ENCODE data around the gene ACKR3.

The ACKR3 gene

GRCh38 chr2:236569573-236569973 lies at the start of gene ACKR3:
Gene ACKR3, plus strand, starts transcription at chr2:236569825. Its CDS starts 10,641 bp downstream, at chr2:236580466.
- DNase-seq (ENCODE audit: low read depth in 2 of 2) = peak; percentile 32 to 54

GRCh38 chr2:236521556-236521955 lies 48.1 kb upstream of the ACKR3 start:
- DNase-seq (ENCODE audit: low read depth in 2 of 2) = no peak

- DNase-seq (ENCODE audit: low read depth in 2 of 2) = no peak
Observed at GRCh38 chr2:236523249-236523648, 46.4 kb upstream of the ACKR3 start.

DNA sequence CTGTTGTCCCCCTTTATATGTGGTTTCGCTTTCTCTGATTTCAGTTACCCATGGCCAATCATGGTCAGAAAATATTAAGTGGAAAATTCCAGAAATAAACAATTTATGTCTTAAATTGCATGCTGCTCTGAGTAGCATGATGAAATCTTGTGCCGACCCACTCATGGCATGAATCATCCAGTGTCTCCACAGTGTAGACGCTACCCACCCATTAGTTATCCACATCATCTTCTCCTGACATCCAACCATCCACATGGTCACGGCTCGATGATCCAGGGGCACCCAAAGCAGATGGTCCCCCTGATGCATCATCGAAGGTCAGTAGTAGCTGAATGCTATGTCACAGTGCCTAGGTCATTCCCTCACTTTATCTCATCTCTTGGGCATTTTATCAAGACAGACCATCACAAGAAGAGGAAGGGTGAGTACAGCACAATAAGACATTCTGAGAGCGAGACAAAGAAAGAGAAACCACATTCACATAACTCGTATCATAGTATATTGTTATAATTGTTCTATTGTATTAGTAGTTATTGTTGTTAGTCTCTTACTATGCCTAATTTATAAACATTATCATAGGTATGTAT lies 44.1 kb upstream of the ACKR3 start:
- DNase-seq (ENCODE audit: low read depth in 2 of 2) = no peak

- no peak for DNase-seq (ENCODE audit: low read depth in 2 of 2)
Observed at GRCh38 chr2:236526455-236527158, 43.0 kb upstream of the ACKR3 start.

- DNase-seq (ENCODE audit: low read depth in 2 of 2) = no peak
Observed at GRCh38 chr2:236527159-236527630, 42.4 kb upstream of the ACKR3 start.

- no peak for DNase-seq (ENCODE audit: low read depth in 2 of 2)
Observed at GRCh38 chr2:236529606-236530005, 40.0 kb upstream of the ACKR3 start.

DNA sequence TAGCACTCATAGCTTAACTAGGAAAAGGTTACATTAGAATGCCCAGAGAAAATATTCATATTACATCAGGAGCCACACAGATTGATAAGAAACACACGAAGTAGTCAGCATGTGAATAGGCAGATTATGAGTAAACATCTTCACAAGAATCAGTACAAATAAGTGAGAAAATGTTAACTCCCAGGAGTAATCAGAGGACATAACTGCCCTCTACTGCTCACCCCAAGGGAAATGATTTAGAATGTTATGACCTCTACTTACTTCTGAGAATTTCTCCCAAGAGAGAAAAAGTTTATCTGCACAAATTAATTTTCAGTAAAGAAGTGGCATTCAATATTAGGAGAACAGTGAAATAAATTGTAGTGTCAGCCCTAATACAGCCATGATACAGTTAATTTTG lies 39.1 kb upstream of the ACKR3 start:
- DNase-seq (ENCODE audit: low read depth in 2 of 2) = no peak

DNA sequence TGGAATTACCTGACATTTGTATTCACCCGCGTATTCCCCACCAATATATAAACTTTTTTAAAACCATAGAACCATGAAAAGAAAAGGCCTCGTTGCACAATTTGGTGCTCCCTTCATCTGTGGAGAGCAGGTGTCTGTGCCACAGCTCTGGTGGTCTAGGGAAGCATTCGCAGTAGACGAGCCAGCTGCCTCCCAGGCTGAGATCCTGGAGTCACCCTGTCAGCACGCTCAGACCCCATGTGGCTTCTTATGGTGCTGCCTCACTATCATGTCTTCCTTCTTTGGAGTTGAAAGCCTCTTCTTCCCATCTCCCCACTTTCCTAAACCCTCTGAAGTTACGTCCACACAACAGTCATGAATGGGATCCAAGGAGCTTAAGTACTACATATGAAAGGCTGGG lies 38.4 kb upstream of the ACKR3 start:
- DNase-seq (ENCODE audit: low read depth in 2 of 2) = no peak

DNA sequence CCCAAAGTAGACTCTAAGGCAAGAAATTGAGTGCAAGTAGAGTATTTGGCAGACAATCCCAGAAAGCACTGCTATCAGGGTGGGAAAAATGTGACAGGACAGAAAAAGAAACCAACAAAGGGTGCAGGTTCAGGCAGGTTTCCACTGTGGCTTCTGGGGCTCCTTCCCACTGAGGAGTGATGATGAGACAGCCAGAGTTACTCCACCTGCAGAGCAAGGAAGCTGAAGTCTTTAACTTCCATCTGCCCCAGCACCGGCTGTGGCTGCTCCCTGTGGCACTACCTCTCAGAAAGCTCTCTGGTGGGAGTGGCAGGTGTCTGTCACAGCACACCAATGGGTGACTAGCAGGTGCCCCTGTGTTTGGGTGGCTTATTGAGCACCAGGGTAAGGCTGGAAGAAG lies 37.6 kb upstream of the ACKR3 start:
- no peak for DNase-seq (ENCODE audit: low read depth in 2 of 2)

DNA sequence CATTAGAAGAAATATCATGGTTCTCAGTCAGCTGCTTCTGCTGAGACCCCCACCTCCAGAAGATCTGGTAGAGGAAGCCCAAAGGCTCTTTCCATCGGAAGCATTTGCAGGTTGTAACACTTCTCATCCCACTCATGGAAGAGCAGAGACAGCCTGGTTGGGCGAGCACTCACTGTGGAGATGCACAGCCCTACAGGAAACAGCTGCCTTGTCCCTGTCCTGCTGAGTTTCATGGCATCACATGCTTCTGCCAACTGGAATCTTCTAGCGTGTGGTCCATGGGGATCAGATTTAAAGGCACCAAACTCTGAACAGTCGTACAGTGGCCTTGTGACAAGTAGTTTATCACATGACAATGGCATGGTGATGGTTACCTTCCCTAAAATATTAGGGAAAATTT lies 36.3 kb upstream of the ACKR3 start:
- DNase-seq (ENCODE audit: low read depth in 2 of 2) = no peak

DNA sequence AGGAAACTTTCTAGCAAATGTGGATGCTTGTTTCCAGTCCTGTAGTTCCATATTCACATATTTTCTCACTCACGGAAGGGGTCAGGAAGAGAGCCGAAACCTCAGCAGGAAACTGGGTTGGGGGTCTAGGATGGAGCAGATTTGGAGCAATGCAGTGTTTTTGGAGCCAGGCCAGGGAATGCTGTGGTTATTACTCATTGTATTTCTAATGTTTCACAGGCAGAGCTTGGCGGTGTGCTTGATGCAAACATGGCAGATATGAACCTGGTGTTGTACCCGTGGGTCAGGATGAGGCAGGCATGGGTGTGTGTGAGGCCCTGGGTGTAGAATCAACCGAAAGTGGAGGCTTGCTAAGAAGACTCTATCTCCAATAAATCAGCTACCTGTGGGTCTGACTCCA lies 34.6 kb upstream of the ACKR3 start:
- DNase-seq (ENCODE audit: low read depth in 2 of 2) = no peak

GRCh38 chr2:236536727-236537398 lies 32.8 kb upstream of the ACKR3 start:
- DNase-seq (ENCODE audit: low read depth in 2 of 2) = peak in 1 of 2 donors; percentile 24

- no peak for DNase-seq (ENCODE audit: low read depth in 2 of 2)
Observed at GRCh38 chr2:236538242-236538641, 31.4 kb upstream of the ACKR3 start.

DNA sequence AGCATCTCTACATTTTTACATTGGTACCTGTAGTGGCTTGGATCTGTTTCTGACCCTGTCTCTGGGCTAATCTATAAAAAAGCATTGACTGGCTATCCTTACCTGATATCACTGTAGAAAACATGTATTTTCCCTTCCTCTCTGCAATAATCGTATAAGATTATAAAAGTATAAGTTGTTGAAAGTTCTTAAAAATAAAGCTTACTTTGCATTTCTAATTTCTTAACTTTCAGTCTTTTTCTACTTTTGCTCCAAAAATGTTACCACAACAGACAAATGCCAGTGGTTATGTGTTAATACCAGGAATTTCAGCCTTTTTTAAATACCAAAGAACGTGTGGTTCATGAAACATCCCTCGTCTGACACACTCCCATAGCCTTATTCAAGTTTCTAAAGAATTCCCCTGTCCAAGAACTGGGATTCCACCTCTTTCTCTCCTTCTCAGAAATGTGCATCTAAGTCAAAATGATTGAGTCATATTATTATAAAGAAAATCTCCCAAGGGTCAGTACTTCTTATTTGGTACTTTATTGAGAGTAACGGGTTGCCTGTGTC lies 28.5 kb upstream of the ACKR3 start:
- DNase-seq (ENCODE audit: low read depth in 2 of 2) = no peak

DNA sequence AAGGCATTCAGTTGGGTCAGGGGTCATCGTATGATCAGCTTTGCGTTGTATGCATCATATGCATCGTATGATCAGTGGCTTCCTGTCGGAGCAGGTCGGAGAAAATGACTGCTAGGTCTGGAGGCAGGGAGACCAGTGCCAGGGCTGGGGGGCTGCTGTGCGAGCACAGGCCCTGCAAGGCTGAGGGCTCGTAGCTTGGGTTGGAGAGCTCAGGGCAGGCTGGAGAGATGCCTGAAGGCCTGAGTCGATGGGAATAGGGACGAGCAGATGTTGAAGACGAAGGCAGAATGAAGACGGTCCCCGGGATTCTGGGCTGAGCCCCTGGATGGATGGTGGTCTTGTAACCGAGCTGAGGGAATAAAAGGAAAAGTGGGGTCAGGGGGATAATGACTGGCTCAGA lies 25.3 kb upstream of the ACKR3 start:
- DNase-seq (ENCODE audit: low read depth in 2 of 2) = no peak

DNA sequence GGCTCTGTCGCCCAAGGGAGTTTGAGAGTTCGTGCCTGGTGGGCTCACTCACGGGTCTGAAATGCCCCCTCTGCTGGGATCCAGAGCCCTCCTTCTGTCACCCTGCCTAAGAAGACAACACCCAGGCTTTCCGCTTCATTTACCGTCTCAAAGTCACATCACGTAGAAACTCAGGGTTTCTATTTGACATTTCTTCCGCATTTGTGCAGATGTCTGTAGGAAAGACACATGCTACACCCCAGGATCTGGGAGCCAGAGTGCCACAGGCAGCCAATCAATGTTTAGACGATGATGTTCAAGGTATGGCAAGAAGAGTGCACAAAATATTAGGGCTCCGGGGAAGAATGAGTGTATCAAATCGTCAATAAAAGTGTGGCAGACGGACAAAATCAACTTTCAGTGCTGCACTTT lies 24.4 kb upstream of the ACKR3 start:
- DNase-seq (ENCODE audit: low read depth in 2 of 2) = no peak

- DNase-seq (ENCODE audit: low read depth in 2 of 2) = no peak
Observed at GRCh38 chr2:236545814-236546480, 23.7 kb upstream of the ACKR3 start.

DNA sequence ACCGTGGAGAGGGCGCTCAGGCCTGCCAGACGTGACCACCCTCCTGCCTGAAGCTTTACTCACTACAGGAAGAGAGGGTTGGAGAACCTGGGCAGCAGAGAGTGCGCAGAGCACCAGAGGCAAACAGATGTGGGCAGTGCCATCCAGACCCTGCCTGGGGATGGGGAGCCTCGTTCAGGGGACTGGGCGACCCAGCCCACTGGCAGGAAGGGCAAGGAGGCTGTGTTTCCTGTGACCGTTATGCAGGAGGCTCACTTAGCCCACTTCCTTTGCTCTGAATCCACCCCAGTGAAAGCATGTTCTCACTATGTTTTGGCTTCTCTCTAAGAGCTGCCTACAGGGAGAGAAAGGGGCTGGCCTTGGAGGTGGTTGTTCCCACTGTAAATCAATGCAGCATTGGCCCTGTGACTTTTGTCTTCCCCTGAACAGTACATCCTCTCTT lies 23.0 kb upstream of the ACKR3 start:
- DNase-seq (ENCODE audit: low read depth in 2 of 2) = no peak

GRCh38 chr2:236547725-236548124 lies 21.9 kb upstream of the ACKR3 start:
- no peak for DNase-seq (ENCODE audit: low read depth in 2 of 2)

- no peak for DNase-seq (ENCODE audit: low read depth in 2 of 2)
Observed at GRCh38 chr2:236548179-236548921, 21.3 kb upstream of the ACKR3 start.
